ENCODE results near the gene GFAP.

DNA sequence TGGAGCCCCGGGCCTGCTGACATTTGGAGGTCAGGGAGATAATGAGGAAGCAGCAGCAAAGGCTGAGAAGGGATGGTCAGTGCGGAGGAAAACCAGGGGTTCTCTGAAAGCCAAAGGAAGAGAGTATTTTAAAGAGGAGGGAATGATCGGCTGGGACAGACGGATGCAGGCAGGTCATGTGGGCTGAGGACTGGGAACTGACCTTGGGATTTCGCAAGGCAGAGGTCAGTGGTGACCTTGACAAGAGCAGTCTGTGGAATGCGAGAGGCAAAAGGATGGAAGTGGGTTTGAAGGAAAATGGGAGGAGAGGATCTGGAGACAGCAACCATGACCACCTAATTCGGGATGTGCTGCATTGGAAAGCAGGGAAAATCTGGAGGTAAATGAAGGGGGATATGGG lies 26.3 kb downstream of the GFAP start:
- TF ChIP-seq, protein P1, sequence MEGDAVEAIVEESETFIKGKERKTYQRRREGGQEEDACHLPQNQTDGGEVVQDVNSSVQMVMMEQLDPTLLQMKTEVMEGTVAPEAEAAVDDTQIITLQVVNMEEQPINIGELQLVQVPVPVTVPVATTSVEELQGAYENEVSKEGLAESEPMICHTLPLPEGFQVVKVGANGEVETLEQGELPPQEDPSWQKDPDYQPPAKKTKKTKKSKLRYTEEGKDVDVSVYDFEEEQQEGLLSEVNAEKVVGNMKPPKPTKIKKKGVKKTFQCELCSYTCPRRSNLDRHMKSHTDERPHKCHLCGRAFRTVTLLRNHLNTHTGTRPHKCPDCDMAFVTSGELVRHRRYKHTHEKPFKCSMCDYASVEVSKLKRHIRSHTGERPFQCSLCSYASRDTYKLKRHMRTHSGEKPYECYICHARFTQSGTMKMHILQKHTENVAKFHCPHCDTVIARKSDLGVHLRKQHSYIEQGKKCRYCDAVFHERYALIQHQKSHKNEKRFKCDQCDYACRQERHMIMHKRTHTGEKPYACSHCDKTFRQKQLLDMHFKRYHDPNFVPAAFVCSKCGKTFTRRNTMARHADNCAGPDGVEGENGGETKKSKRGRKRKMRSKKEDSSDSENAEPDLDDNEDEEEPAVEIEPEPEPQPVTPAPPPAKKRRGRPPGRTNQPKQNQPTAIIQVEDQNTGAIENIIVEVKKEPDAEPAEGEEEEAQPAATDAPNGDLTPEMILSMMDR (IDR thresholded peaks at IDR 0.05; ENCODE audit: low read length): no peak
- TF ChIP-seq EZH2 (IDR thresholded peaks at IDR 0.05; ENCODE audit: borderline replicate concordance, low read length): no peak
